ENCODE measurements around the gene MTX2.

- no peak for TF ChIP-seq EZH2 (IDR thresholded peaks at IDR 0.05; ENCODE audit: insufficient read depth, poor library complexity, severe bottlenecking)
- no peak for TF ChIP-seq EZH2phosphoT487 (IDR thresholded peaks at IDR 0.05; ENCODE audit: insufficient read depth, low read depth)
Measured at GRCh38 chr2:176380341-176380740, 111.1 kb downstream of the MTX2 start.
